Lower lobe of right lung (tissue), 2 donors: ENCODE results near the gene MTX2. TPM values are rescaled to one million over a fixed set of nuclear protein-coding genes. Genes with fewer than 3 reads are reported as not detected.

Experiments
- ATAC-seq, 2 donors: fragments of 200-7000 bp; cut with Tn5 transposase; one replicate each; pipeline ENCODE4 v1.9.1; 2020 to 2022; ENCODE audit warnings: mild to moderate bottlenecking in 2 of 2, moderate library complexity in 2 of 2
- DNase-seq: peaks from one replicate; pipeline ENCODE4 v3.0.0-alpha.2; 2020
- H3K27ac ChIP-seq: fragments of 200-600 bp; one replicate; pipeline ENCODE4 v1.8.0; 2022
- H3K27me3 ChIP-seq: fragments of 200-600 bp; one replicate; pipeline ENCODE4 v1.8.0; 2022; ENCODE audit warnings: low read depth
- H3K36me3 ChIP-seq: fragments of 200-600 bp; one replicate; pipeline ENCODE4 v1.8.0; 2022; ENCODE audit warnings: mild to moderate bottlenecking
- H3K4me1 ChIP-seq: fragments of 200-600 bp; one replicate; pipeline ENCODE4 v1.8.0; 2022
- H3K4me3 ChIP-seq: fragments of 200-600 bp; one replicate; pipeline ENCODE4 v1.8.0; 2022; ENCODE audit warnings: mild to moderate bottlenecking
- H3K9me3 ChIP-seq: fragments of 200-600 bp; one replicate; pipeline ENCODE4 v1.8.0; 2022
- CTCF ChIP-seq: fragments of 200-600 bp; IDR thresholded peaks from one replicate; pipeline ENCODE4 v1.8.0; 2022; ENCODE audit warnings: antibody characterized with exemption, mild to moderate bottlenecking
- intact Hi-C: fragments of 100-400 bp; cut with DNase I; formaldehyde crosslinking; loops from one replicate; pipeline ENCODE4 v1.11.0; 2022
- total RNA-seq: library from RNA; stranded (reverse); fragmentation: NEBNext Ultra II Directional; extraction: Animal tissue kit (Norgen Biotek cat#: 25700); gene quantifications from one replicate; pipeline ENCODE4 v1.2.1, GENCODE V29; 2021
- donor health status: DM: no; HTN: yes; CAD: no; lungs with severe emphysema.

MTX2 gene
- total RNA-seq, 1 donor from 2014 or later: 16.2 TPM

DNA sequence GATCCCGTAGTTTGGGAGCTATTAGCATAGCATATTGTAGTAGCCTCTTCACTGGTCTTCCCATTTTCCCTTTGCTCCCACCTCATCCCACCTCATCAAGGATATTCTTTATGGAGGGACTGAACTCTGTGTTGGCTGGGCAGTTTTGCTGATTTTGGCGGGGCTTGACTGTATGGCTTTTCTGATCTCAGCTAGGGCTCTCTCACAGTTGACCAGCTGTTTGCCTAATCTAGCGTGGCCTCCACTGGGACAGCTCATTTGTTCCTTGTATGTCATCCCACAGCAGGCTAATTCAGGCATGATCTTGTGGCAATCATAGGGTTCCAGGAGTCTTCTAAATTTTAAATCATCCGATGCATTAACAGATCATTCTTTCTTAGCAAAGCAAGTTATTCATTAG is 30.2 kb upstream of the MTX2 start:
- H3K9me3 ChIP-seq: no peaks in the 10 kb centered on the region
- H3K4me1 ChIP-seq: no peaks in the 10 kb centered on the region
- H3K27me3 ChIP-seq: peaks cover 5% of the 10 kb centered on the region
- TF ChIP-seq CTCF: no peak
- H3K27ac ChIP-seq: no peak overlapping the region
- ATAC-seq: no peak
- H3K4me3 ChIP-seq: no peak overlapping the region
- intact Hi-C loops: no loop called here
- no peaks in the 10 kb centered on the region for H3K36me3 ChIP-seq
- no peak for DNase-seq

DNA sequence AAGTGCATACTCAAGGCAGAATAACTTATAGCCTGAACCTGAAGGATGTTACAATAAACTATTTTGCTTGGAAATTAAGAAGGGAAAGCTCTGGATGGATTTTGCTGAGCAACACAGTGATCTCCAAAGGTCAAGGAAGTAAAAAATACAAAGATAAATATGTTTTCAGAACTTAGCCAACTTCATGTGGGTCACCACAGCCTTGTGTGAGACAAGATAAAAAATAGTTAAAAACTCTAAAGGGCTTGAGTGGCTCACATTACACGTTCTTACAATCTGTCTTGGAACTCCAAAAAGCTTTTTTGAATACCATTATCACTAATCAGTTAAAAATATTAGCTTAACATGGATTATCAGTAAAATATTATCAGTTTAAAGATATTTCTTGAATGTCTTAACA is 28.9 kb upstream of the MTX2 start:
- ATAC-seq (no peak), DNase-seq (no peak)
- Histone ChIP-seq H3K4me3 (no peak overlapping the region), H3K4me1 (no peaks in the 10 kb centered on the region), H3K9me3 (no peaks in the 10 kb centered on the region), H3K27ac (no peak overlapping the region), H3K36me3 (no peaks in the 10 kb centered on the region), H3K27me3 (peaks cover 5% of the 10 kb centered on the region)
- intact Hi-C loops: no loop called here
- no peak for TF ChIP-seq CTCF

GRCh38 chr2:176242276-176242675 is 27.0 kb upstream of the MTX2 start:
- Histone ChIP-seq H3K4me1 (no peaks in the 10 kb centered on the region), H3K9me3 (no peaks in the 10 kb centered on the region), H3K27ac (no peak overlapping the region), H3K4me3 (no peak overlapping the region), H3K36me3 (no peaks in the 10 kb centered on the region), H3K27me3 (peaks cover 8% of the 10 kb centered on the region)
- no peak for DNase-seq
- intact Hi-C loops: no loop called here
- no peak for ATAC-seq
- TF ChIP-seq CTCF: no peak

DNA sequence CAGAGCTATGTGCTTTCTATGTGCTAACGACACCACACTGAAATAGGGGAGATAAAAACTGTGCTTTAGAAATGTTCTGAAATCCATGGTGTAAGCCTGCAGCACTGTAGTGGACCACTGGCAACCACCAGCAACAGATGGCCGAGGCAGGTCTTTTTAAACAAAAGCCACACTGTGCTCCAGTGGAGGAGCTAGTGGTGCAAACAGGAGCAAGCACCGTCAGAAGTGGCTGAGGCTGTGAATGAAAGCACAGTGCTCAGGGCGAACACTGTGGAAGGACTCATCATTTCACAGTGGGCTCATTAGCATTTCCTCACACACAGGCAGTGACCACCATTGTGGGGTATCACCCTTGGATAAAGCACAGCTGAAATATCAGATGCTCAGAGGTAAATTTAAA is 22.9 kb upstream of the MTX2 start:
- no peaks in the 10 kb centered on the region for H3K9me3 ChIP-seq
- no peaks in the 10 kb centered on the region for H3K4me1 ChIP-seq
- intact Hi-C loops: no loop called here
- H3K27ac ChIP-seq: no peak overlapping the region
- no peaks in the 10 kb centered on the region for H3K36me3 ChIP-seq
- no peak for TF ChIP-seq CTCF
- ATAC-seq (no peak), DNase-seq (no peak)
- H3K4me3 ChIP-seq: no peak overlapping the region
- peaks cover 6% of the 10 kb centered on the region for H3K27me3 ChIP-seq

DNA sequence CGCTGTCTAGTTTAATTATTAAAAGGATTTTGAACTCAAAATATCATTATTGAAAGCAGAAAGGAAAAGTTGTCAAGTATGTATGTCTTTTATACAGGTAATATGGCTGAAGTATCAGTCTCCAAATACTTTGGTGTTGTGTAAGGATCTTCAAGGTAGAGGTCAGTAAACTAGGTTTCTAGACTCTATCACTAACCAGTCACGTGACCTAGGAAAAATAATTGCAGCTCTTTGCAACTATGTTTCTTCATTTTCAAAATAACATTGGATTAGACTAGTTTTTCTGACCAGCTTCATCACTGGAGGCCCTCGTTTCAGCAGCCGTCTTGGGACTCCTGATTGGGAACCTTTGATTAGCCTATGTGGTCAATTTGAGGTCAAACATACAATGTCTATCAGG is 21.4 kb upstream of the MTX2 start:
- no peak overlapping the region for H3K4me3 ChIP-seq

More for the DNA sequence above, 21.4 kb upstream of the MTX2 start:
- intact Hi-C loops: no loop called here
- DNase-seq (no peak), ATAC-seq (no peak)
- no peaks in the 10 kb centered on the region for H3K9me3 ChIP-seq
- H3K4me1 ChIP-seq: no peaks in the 10 kb centered on the region
- H3K36me3 ChIP-seq: no peaks in the 10 kb centered on the region
- H3K27me3 ChIP-seq: peaks cover 12% of the 10 kb centered on the region
- no peak for TF ChIP-seq CTCF
- H3K27ac ChIP-seq: no peak overlapping the region
